NCI-H2196 treated with DMSO at 0.1 percent for 48 hours (cell line): ENCODE data around the gene ATP11A.
"Not testable (repeated sequence)": the region's sequence is repeated elsewhere in the genome, so short reads cannot be mapped to it uniquely, and the experiment has no call there.

Experiments used
- DNase-seq: peaks from one replicate; lab custom pipeline; 2025; ENCODE audit not compliant: unreplicated experiment; lab: John Stamatoyannopoulos, UW

ATP11A gene

DNA sequence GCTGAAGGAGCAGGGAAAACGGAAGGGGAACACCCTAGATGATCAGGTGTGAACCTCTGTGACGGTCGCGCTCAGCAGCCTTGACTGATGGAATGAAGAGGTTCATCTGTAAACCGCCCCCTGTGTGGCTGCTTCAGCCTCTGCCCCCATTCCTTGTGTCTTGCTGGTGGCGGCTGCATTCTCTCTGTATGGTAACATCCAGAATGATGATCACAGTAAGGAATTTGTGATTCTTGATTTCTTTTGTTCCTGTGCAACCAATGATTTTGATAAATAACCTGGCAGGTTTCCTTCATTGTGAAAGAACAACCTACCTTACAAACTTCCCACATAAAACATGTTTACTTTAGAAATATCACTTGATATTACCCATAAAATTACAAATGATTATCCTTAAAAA, 160.4 kb downstream of the ATP11A start:
- DNase-seq: no peak

DNA sequence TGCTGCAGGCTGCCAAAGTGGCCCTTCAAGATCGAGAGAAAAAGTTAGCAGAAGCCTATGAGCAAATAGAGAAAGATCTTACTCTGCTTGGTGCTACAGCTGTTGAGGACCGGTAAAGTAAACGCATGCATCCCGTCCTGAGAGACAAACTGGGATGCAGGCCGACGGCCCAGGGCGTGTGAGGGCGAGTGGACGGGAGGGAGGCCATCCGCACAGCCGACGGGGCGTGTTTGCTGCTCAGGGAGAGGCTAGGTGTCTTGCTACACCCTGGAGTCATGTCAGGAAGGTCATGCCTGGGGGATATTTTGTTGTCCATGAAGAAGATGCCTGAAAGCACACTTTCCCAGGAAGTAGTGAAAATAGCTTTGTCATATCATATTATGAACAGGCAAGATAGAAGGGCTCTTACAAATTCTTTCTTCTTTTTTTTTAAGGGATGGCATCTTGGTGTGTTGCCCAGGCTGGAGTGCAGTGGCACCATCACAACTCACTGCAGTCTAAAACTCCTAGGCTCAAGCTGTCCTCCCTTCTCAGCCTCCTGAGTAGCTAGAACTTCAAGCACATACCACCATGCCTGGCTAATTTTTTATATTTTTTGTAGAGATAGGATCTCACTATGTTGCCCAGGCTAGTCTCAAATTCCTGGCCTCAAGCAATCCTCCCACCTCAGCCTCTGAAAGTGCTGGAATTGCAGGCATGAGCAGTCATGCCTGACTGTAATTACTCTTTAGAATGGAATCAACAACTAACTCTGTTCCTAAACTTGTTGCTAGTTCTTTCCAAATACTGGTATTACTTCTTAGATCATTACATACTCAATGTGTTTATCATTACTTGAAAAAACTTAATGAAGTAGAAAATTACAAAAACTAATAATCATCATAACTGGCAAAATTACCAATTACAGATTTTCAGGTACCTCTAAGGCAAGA, 161.5 kb downstream of the ATP11A start:
- DNase-seq: no peak

DNA sequence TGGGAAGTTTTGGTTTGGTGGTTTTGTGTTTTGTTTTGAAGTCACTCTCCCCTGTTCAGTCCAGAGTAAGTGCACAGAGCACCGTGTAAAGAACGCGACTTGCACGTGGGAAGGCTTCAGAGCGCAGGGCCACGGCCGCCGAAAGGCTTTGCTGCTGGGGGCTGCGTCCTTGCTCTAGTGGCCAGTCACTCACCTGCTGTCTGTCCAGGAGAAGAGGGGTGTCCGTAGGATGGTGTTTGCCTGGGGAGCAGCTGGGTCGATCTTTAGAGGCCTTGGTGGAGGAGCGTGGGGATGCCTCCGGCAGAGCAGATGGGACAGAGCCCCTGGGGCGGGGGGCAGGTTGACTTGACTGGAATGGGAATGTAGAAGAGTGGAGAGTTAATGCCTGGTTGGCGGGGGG, 162.6 kb downstream of the ATP11A start:
- no peak for DNase-seq

DNA sequence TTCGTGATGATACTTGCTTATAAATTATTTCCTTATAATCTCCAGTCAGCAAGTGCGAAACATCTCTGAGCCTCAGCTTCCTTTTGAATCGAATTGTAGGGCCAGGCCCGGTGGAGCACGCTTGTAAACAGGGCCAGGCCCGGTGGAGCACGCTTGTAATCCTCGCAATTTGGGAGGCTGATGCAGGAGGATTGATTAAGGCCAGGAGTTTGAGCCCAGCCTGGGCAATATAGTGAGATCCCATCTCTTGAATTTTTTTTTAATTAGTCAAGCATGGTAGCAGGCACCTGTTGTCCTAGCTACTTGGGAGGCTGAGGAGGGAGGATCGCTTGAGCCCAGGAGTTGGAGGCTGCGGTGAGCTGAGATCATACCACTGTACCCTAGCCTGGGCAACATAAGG, 163.0 kb downstream of the ATP11A start:
- DNase-seq: no peak

DNA sequence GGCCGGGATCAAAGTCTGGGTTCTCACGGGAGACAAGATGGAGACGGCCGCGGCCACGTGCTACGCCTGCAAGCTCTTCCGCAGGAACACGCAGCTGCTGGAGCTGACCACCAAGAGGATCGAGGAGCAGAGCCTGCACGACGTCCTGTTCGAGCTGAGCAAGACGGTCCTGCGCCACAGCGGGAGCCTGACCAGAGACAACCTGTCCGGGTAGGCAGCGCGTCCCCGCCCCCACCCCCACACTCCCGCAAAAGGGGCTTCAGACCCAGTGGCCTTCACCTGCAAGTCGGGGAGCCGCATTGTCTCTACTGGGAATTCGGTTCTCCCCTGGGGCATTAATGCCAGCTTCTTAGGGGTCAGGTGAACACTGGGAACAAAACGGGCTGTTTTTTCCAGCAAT, 164.5 kb downstream of the ATP11A start:
- no peak for DNase-seq

DNA sequence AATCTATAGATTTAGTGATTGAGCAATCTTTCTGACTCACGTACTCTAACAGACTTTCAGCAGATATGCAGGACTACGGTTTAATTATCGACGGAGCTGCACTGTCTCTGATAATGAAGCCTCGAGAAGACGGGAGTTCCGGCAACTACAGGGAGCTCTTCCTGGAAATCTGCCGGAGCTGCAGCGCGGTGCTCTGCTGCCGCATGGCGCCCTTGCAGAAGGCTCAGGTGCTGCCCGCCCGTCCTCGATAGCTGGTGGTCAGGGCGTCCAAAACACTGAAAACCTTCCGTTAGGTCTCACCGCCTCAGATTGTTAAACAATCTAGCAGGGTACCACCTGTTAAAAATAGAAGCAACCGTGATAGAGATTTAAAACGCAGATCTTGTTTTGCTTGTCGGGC, 166.0 kb downstream of the ATP11A start:
- no peak for DNase-seq

DNA sequence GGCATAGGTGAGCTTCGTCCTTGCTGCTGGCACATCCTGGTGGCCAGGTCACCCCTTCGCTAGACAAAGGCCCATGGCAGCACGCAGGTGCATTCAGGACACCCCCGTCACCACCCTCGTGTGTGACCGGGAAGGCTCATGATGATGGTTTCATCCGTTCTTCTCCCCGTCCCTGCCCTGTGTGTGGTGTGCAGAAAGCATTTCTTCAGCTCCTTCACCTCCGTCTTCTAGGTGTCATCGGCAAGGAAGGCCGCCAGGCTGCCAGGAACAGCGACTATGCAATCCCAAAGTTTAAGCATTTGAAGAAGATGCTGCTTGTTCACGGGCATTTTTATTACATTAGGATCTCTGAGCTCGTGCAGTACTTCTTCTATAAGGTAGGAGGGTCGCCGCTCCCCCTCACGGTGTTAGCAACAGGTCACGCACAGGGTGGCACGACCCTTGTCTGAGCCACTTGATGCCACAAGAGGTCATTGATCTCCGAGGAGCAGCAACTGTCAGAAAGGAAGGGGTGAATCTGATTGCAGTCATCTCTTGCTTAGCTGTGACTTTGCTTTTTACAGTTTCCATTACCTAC, 168.2 kb downstream of the ATP11A start:
- no peak for DNase-seq

DNA sequence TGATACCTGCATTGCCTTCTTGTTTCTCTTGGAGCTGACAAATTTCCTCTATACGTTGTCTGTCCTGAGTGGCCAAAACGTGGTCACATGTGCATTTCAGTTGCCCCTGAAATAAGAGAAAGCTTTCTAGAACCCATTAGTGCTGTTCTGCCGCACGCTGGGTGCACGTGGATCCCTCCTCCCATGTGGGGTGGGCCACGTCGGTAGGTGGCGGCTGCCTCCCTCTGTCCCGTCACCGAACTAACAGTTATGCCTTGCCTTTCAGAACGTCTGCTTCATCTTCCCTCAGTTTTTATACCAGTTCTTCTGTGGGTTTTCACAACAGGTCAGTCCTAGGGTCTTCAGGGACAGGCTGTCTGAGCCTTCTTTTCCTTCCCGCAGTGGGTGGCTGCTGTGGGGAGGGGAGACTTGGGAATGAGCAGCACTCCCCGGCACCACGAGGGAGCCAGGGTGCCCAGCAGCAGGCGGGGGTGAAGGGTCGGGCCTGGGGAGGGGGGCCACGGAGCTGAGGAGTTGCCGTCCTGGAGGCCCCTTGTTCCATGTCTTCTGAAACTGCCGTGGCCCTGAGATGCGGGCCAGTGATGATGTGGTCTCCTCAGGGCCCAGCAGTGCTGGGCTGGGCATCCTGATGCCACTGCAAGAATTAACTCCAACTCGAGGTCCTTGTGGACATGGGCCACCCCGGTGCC, 169.4 kb downstream of the ATP11A start:
- DNase-seq: no peak

DNA sequence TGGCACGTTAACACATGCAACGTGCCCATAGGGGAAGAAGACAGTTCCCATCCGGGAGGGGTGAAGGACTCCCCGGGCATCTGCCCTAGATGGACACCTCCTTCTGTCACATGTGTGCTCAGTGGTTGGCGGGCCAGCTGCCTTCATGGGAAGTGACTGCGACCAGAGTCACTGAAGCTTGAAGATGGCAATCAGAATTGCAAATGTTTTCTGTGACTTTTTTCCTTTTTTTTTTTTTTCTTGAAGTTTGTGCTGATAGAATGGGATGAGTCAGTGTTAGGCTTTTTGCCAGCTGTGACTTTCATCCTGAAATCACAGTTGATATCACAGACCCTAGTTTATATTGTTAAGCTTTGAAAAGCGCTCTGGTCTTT, 170.0 kb downstream of the ATP11A start:
- DNase-seq: no peak

DNA sequence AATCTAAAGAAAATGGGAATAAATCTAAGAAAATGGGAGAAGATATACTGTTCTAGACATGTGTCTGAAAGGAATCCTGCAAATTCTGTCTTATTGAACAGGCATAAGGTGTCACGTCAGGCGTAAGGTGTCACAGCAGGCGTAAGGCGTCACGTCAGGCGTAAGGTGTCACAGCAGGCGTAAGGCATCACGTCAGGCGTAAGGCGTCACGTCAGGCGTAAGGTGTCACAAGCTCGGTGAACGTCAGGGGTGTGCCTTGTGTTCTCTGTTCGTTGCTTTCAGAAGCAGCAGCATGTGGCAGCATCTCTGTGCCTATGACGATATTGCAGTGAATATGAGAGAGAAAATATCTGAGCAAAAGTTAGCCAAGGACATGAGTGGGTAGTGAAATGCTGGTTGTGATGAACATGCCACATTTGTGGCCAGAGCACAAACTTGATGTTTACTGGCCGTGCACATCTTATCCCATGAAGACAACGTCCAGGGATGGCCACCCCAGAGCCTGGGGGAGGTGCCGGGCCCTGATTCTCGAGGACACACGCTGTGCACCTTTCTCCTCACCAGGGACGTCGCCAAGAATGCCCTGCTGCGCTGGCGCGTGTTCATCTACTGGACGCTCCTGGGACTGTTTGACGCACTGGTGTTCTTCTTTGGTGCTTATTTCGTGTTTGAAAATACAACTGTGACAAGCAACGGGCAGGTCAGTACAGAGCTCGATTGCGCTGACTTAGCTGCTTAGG, 172.2 kb downstream of the ATP11A start:
- DNase-seq: no peak

DNA sequence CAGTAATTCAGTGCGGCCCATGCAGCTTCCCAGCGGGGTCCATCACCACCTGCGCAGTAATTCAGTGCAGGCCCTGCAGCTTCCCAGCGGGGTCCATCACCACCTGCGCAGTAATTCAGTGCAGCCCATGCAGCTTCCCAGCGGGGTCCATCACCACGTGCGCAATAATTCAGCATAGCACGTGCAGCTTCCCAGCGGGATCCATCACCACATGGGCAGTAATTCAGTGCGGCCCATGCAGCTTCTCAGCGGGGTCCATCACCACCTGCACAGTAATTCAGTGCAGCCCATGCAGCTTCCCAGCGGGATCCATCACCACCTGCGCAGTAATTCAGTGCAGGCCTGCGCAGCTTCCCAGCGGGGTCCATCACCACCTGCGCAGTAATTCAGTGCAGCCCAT, 173.5 kb downstream of the ATP11A start:
- DNase-seq: not testable (repeated sequence)

DNA sequence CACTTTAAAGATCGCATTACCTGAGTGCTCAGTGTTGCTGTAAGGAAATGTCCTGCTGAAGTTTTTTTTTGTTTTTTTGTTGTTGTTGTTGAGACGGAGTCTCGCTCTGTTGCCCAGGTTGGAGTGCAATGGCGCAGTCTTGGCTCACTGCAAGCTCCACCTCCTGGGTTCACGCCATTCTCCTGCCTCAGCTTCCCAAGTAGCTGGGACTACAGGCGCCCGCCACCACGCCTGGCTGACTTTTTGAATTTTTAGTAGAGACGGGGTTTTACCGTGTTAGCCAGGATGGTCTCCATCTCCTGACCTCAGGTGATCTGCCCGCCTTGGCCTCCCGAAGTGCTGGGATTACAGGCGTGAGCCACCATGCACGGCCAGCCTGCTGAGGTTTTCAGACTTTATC, 175.6 kb downstream of the ATP11A start:
- DNase-seq: not testable (repeated sequence)

DNA sequence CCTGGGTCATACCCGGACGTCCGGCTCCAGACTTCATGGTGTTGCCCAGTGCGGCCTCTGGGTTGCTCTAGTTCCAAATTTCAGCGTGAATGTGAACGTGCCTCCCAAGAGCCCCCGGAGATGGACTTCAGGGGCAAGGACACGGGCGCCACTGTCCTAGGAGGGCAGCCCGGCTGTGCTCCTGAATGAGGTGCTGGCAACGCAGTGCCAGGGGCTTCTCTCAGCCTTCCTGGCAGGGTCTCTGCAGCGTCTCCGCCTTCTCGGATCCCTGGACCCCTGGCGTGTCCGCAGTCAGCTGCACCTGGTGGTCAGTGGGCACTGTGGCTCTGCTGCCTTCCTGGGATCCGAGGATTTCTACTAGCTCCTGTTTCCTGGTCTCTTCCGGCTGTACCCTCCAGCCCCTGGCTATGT, 177.5 kb downstream of the ATP11A start:
- DNase-seq: no peak

DNA sequence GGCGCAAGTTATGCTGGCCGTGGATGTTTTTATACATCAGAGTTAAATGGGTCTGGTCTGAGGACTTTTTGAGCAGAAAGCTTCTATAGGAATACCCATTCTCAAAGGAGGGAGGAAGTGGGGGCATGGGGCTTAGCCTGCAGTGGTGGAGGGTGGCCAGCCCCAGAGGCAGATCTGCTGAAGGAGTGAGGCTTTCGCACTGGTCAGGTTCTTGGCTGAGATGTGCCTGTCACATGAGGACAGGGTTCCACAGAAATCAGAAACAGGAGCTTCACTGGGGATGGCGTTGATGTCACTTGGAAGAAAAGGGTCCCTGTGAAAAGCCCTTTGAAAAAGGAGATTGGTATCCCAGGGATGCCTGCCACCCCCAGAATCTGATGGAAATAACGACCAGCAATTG, 178.5 kb downstream of the ATP11A start:
- DNase-seq: no peak

DNA sequence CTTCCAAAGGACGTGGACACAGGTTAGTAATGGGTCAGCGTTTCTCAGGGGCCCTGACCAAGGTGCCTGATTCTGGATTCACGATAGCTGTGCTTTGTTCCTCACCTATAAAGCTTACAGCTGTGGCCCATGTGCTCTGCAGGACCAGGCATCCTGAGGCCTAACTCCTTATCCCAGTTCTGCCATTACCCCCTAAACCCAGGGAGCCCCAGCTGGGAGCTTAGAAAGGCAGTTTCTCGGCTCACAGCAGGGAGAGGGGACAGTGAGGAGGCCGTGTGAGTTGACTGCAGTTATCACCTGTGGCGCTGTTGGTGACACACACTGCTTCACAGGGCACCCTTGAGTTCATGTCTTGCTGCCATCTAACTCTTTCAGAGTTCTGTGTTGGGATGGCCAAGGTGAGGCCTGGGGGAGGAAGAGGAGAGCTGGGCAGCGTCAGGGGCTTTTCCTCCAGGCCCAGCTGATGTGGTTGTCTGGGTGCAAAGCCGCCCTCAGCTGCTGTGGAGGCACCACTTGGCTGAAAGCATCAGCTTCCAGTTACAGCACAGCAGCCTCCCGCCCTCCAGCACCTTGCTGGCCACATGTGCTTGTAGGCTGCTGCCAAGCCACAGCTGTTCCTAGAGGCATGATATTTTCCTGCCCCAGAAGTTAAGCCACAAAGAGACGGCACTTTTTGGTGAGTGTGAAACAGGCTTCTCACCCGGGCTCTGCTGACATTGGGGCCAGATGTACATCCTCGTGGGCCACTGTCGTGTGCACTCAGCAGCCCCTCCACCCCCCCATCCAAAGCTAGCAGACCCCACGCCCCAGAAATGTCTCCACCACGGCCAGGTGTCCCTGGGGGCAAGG, 179.6 kb downstream of the ATP11A start:
- DNase-seq: no peak

DNA sequence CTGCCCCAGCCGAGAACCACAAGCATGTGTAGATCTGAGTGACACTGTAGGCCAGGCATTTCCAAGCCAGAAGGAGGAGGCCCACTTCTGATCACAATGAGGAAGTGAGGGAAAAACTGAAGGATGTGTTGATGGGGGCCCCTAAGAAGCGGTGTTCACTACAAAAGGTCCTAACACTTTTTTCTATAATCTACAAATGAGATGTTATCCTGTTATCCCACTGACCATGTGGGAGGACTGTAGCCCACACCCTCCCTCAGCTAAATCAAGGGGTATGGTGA, 180.2 kb downstream of the ATP11A start:
- no peak for DNase-seq

DNA sequence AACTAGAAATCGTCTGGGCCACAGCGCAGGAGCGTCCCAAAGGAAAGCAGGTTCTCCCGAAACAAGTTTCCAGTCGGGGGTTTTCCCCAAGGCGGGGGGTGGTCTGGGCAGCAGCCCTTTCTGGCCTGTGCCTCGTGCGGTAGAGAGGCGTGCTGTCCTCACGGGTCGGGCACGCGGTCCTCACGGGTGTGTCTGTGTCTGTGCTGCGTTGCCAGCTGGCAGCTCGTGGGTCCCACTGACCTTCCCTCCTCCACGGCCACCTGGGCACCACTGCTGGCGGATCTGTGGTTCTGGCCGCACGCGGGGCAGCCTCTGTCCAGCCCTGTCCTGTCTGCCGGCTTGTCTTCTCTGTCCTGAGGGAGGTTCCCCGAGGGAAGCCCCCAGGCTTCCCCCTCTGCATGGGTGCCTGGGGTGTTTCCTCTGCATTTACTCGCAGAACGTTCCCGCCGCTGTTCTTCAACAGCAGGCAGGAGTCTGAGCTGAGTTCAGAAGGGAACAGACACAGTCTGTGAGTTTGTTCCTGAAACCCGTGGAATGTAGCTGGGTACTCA, 181.0 kb downstream of the ATP11A start:
- no peak for DNase-seq

DNA sequence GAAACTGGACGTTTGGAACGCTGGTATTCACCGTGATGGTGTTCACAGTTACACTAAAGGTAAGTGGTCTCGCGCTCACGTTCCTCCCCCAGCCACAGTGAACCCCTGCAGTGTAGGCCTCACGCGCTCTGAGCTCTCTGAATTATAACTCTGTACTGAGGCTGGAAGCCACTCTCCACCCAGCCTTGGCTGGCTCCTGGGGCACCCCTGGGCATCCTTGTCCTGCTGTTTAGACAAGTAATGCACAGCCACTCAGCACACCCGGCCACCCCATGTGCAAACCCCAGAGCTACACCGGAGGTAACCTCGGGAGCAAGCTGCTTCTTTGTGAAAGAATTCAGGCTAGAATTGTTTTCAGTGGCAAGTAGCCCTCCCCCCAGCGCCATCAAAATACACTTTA, 181.9 kb downstream of the ATP11A start:
- no peak for DNase-seq

DNA sequence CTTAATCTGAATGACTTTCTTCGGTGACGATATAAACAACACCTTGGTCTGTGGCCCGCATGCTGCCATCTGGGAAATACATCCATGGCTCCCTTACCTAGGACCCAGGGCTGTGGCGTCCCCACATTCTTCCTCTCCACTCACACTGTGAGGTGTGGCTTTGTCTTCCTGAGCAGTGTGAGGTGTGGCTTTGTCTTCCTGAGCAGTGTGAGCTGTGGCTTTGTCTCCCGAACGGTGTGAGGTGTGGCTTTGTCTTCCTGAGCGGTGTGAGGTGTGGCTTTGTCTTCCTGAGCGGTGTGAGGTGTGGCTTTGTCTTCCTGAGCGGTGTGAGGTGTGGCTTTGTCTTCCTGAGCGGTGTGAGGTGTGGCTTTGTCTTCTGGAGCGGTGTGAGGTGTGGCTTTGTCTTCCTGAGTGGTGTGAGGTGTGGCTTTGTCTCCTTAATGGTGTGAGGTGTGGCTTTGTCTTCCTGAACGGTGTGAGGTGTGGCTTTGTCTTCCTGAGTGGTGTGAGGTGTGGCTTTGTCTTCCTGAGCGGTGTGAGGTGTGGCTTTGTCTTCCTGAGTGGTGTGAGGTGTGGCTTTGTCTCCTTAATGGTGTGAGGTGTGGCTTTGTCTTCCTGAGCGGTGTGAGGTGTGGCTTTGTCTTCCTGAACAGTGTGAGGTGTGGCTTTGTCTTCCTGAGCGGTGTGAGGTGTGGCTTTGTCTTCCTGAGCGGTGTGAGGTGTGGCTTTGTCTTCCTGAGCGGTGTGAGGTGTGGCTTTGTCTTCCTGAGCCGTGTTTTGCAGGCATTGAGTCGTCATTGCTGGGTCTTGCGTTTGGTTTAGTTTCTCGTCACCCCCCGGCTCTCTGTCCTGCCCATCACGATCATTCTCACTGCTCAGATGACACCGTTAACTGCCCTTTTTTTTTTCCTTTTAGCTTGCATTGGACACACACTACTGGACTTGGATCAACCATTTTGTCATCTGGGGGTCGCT, 183.1 kb downstream of the ATP11A start:
- DNase-seq: not testable (repeated sequence)
